HG02840 (cell line): ENCODE results near the gene LRRC71.

Experiments used
- ATAC-seq: cut with Tn5 transposase; IDR thresholded peaks from one replicate; pipeline ENCODE4 v1.9.1; 2021; ENCODE audit warnings: mild to moderate bottlenecking, moderate library complexity, moderate number of reproducible peaks; ENCODE audit not compliant: unreplicated experiment, low FRiP score

Gene LRRC71

DNA sequence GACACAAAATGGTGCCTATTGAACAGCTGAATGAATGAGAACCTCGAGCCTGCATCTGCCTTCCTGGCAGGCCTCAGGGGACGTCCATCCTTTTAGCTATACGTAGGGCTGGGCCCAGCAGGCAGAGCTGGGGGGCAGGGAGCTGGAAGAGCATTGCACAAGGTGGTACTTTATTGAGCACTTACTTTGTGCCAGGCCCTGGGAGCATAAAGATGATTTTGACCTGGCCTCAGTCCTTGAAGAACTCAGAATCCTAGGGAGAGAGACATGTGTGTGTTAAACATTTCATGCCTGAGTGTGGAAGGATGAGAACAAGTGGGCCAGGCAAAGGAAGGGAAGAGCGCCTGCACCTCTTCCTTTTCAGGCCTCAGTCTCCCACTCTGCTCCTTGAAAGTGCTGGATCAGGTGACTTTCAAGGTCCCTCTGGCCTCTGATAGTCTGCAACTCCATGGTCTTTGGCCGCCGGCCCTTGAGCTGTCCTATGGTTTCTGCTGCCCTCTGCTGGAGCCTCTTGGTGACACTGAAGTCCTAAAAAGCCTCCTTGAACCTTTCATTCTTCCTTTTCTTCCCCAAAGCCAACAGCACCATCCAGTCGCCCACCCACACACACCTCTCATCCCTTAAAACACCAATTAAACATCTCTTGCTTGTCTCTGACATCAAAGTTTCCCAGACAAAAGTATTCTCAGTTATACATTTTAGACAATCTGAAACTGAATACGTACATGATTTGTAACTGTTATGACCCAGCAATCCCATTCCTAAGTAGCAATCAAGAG, 30.4 kb upstream of the LRRC71 start:
- ATAC-seq, result no peak

- ATAC-seq, result no peak
These were observed 28.0 kb upstream of the LRRC71 start for GRCh38 chr1:156892190-156893047.

DNA sequence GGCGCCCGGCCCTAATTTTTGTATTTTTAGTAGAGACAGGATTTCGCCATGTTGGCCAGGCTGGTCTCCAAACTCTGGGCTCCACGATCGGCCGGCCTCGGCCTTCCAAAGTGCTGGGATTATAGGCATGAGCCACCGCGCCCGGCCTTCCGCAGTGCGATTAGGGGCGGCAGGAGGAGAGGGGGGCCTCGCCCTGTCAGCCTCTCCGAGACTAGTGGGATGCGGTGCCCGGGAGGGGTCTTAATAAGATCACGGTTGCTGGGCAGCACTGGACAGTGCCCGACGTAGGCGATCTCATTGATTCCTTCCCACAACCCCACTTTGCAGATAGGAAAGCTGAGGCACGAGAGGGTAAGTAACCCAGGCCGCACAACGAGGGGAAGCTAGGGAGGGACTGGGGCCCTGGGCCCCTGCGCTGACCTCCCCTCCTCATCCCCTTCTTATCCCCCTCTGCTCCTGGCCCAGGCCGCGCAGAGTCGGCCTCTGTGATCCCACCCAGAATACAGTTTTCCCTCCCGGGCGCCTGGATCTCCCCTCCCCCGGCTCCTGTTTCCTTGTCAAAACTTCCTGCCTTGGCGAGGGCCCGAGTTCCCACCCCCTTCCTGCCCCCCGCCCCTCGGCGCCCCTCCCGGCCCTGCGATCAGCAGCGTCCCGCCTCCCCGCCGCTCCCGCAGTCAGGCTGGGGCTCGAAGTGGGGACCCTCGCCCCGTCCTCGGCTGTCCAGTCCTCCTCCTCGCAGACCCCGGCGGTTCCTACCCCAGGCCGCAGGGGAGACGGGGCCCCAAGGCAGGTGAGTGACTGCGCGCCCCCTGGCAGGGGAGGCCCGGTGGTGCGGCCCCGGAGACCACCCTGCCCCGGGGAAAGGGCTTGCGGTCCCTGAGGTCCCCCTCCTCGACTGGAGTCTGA, 27.1 kb upstream of the LRRC71 start, which contains the start of gene PEAR1:
Gene PEAR1, plus strand, starts transcription at position 671 of the 906 bp plus-strand sequence. CDS start 10,209 bp downstream, outside the sequence.
- no peak for ATAC-seq

DNA sequence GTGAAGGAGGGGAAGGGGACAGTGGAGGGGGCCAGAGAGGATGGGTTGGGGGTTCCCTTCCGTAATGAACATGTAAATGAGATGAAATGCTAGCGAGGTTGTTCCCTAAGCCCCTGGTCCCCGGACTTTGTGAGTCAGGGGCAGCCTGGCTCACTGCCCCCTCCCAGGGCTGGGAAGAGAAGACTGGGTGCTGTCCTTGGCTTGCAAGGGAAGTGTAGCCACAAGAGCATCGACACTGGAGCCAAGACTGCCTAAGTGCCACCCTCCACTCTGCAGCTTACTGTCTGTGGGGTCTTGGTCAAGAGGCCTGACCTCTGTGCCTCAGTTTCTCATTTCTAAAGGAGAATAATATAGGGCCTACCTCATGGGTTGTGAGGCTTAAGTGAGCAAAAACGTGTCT, 26.4 kb upstream of the LRRC71 start:
- no peak for ATAC-seq

GRCh38 chr1:156894711-156895454, 25.5 kb upstream of the LRRC71 start:
- ATAC-seq, result no peak

DNA sequence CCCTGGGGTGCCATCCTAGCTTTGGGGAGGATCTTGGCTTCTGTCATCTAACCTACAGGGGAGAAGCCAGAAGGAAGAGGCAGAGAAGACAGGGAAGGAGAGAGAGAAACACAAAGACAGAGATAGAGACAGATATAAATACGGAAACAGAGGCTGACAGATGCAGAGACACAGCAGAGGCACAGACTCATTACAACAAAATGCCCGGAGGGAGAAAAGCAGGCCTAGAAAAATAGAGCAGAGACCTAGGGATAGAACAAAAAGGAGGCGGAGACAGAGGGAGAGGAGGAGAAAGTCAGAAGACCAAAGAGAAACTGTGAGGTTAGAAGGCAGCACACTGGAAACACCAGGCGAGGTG, 25.0 kb upstream of the LRRC71 start:
- no peak for ATAC-seq

DNA sequence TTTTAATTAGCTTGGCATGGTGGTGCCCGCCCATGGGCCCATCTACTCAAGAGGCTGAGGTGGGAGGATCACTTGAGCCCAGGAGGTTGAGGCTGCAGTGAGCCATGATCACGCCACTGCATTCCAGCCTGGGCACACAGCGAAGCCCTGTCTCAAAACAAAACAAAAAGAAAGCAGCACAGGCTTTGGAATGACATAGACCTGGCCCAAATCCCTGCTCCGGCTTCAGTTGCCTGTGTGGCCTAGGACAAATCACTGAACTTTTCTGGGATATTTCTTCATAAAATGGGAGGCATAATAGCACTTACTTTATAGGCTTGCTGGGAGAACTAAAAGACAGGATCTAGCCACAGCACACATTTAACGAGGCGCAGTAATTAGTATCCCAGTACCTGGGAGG, 24.5 kb upstream of the LRRC71 start:
- ATAC-seq, result no peak

DNA sequence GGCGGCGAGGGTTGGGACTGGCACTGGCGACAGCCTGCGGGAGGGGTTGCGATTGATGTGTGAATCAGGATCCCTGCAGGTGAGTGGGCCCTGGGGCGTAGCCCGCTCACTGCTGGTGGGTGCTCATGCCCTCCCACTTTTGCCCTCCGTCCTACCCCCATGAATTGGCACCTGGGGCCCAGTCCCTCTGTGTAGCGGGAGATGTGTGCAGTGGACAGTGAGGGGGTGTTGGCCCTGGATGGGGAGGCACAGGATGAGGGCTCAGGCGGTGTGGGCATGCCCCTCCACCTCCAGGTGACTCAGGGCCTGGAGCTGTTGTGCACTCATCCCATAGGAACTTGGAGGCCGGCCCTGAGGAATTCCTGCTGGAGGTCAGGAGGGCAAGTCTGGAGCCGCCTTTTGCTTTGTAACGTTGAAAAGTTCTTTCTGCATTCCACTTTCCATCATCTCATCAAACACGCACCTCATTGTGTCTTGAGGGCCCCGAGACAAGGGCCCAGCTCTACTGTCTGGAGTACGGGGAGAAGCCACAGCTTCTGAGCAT, 23.9 kb upstream of the LRRC71 start:
- no peak for ATAC-seq

DNA sequence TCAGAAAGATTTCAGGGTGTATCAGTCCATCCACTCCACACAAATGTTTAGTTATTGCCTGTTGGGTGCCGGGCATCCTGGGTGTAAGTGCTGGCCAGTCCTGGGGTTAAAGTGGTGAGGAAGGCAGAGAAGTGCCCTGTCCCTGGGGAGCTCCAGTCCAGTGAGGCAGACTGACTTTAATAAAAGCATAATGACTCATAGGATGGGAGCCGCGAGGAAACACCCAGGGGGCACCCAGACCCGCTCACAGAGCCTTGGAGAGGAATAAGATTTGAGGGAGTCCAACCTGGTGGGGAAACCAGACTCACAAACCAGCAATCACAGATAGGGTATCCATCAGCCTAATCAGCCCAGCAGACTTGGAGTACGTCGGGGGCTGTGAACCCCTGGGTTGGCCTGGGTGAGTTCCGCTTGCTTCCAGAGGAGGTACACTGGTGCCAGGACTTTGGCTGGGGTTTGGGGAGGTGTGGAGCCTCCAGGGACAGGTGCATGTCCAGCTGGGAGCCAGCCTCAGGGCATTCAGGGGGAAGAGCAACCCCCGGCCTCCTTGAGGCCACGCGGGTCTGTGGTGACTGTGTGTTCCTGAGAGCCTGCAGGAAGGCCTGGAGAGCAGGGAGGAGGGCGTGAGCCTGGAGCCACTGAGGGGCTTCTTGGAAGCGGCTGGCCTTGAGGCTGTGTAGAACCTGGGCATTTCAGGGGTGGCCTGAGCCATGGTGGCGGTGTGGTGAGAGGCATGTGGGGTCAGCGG, 23.2 kb upstream of the LRRC71 start:
- ATAC-seq, result no peak

GRCh38 chr1:156898161-156898566, 22.3 kb upstream of the LRRC71 start:
- ATAC-seq, result no peak

- ATAC-seq, result no peak
These were observed 21.3 kb upstream of the LRRC71 start for GRCh38 chr1:156898971-156899664.

GRCh38 chr1:156899956-156900718, 20.3 kb upstream of the LRRC71 start:
- no peak for ATAC-seq

DNA sequence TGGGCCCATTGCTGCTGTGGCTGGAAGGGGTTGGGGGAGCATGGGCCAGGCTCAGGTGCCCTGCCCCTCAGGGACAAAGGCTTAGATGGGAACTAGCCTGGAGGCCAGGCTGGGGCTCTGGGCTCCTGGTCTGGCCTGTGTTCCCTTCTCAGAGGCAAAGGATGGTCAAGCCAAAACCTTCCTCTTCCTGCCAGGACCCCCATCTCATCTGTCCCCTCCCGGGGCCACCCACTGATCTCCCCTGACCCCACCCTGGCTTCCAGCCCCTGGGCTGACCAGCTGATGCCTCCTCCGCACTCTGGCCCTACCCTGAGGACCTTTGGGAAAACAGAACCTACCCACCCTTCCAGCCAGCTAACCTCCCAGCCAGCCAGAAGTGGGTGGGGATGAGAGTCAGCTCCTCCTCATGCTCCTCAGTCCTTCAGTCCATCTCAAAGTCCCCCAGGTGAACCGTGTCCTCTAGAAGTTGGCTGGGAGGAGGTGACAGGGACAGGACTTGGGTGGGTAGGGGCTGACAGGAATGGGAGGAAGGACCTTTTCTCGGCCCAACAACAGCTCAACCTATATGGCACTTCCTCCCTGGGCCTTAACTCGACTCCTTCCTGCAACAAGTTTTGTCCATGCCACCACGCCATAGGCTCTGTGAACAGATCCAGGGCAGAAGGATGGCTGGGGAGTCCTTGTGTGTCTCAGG, 19.4 kb upstream of the LRRC71 start:
- ATAC-seq, result no peak

GRCh38 chr1:156901590-156901900, 18.9 kb upstream of the LRRC71 start:
- ATAC-seq, result no peak

DNA sequence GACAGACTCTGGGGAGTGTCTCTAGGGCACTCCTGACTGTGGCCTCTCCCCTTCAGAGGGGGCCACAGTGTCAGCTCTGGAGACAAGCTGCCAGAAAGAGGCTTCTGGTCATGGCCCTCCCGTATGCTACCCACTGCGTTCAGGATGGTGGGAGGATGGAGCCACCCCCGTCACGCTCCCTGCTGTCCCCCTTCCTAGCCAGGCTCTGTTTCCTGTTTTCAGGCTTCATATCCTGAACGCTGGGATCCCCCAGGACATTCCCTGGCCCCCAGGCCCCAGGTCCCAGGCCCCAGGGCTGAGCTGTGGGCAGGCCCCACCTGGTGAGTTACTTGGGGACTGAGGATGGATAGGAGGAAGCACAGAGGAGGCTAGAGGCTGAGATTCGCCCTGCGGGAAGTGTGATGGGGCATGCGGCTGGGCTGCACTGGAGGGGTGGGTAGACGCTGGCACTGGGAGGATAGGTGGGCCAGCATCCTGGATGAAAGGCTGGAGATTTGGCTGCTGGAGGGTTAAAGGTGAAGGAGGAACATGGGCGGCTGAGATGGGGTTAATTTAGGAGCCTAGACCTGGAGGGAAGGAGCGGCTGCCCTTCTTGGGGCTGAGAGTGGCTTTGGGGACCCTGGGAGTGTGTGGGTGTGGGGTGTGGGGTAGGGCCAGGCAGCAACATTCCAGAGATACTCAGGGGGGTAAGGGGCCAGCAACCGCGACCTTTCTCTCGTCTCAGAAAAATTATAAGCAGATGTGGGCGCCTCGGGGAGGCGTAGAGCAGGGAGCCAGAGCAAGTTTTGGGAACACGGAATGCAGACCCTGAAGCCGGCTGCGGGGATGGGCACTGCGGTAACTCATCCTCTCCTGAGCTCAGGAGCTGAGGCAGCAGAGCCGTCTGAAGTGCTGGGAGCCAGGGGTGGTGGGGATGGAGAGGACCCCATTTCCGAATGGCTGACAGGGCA, 18.2 kb upstream of the LRRC71 start:
- no peak for ATAC-seq
